ENCODE results near the gene SENP2.

Gene SENP2

DNA sequence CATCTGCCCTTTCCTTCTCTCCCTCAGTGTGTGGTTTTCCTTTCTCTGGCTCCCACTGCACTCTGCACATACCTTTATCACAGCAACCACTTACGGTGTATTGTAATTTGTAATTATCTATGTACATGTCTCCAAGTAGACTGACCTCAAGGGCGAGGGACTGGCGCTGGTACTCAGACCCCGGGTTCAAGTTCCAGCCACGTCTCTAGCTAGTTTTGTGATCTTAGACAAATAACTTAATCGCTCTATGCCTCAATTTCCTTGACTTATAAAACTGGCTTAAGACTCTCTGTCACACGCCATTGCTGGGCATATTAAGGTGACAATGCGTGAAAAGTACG lies 607 bp upstream of the SENP2 start:
- peak; percentile 1; the same call in 1 of the 3 replicates for ATAC-seq
- TF ChIP-seq SNAI2 (CRISPR knock-in tag; IDR thresholded peaks at IDR 0.05) (no peak), RARB (CRISPR knock-in tag; IDR thresholded peaks at IDR 0.05) (no peak), ZFP30 (CRISPR knock-in tag; IDR thresholded peaks at IDR 0.05) (no peak)

DNA sequence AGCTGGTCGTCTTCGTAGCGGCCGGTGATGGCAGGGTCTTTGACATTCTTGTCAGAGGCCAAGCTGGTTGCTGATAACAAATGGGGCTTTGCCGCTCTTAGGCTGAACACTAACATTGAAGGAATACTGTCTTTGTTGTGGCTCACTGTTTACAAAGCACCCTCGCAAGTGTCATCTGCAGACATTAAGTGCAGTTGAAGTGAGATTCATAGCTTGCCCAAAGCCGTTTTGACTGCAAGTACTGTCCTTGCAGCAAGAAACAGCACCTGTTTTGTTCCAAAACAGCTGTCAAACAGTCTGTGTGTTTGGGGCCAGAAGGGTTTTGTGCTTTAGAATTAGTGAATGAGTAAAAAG lies 568 bp downstream of the SENP2 start:
- TF ChIP-seq ZFP30 (CRISPR knock-in tag; IDR thresholded peaks at IDR 0.05) (no peak), ZFP3 (CRISPR knock-in tag; IDR thresholded peaks at IDR 0.05) (no peak), ESRRG (CRISPR knock-in tag; IDR thresholded peaks at IDR 0.05) (no peak), TOX (CRISPR knock-in tag; IDR thresholded peaks at IDR 0.05; ENCODE audit: borderline replicate concordance) (no peak), ZC3H10 (CRISPR knock-in tag; IDR thresholded peaks at IDR 0.05) (no peak), ZNF70 (CRISPR knock-in tag; IDR thresholded peaks at IDR 0.05) (no peak), SNAI2 (CRISPR knock-in tag; IDR thresholded peaks at IDR 0.05) (no peak), ZNF565 (CRISPR knock-in tag; conservative IDR thresholded peaks at IDR 0.05; ENCODE audit: low read depth) (no peak), OSR1 (CRISPR knock-in tag; IDR thresholded peaks at IDR 0.05) (no peak), GLIS3 (CRISPR knock-in tag; IDR thresholded peaks at IDR 0.05) (no peak)
- TF ChIP-seq, protein P1, sequence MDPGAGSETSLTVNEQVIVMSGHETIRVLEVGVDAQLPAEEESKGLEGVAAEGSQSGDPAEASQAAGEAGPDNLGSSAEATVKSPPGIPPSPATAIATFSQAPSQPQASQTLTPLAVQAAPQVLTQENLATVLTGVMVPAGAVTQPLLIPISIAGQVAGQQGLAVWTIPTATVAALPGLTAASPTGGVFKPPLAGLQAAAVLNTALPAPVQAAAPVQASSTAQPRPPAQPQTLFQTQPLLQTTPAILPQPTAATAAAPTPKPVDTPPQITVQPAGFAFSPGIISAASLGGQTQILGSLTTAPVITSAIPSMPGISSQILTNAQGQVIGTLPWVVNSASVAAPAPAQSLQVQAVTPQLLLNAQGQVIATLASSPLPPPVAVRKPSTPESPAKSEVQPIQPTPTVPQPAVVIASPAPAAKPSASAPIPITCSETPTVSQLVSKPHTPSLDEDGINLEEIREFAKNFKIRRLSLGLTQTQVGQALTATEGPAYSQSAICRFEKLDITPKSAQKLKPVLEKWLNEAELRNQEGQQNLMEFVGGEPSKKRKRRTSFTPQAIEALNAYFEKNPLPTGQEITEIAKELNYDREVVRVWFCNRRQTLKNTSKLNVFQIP (CRISPR knock-in tag; IDR thresholded peaks at IDR 0.05; ENCODE audit: borderline replicate concordance, low read depth), result no peak
- TF ChIP-seq, protein P2, sequence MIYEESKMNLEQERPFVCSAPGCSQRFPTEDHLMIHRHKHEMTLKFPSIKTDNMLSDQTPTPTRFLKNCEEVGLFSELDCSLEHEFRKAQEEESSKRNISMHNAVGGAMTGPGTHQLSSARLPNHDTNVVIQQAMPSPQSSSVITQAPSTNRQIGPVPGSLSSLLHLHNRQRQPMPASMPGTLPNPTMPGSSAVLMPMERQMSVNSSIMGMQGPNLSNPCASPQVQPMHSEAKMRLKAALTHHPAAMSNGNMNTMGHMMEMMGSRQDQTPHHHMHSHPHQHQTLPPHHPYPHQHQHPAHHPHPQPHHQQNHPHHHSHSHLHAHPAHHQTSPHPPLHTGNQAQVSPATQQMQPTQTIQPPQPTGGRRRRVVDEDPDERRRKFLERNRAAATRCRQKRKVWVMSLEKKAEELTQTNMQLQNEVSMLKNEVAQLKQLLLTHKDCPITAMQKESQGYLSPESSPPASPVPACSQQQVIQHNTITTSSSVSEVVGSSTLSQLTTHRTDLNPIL (CRISPR knock-in tag; IDR thresholded peaks at IDR 0.05; ENCODE audit: low read depth), result no peak
- TF ChIP-seq, protein P3, sequence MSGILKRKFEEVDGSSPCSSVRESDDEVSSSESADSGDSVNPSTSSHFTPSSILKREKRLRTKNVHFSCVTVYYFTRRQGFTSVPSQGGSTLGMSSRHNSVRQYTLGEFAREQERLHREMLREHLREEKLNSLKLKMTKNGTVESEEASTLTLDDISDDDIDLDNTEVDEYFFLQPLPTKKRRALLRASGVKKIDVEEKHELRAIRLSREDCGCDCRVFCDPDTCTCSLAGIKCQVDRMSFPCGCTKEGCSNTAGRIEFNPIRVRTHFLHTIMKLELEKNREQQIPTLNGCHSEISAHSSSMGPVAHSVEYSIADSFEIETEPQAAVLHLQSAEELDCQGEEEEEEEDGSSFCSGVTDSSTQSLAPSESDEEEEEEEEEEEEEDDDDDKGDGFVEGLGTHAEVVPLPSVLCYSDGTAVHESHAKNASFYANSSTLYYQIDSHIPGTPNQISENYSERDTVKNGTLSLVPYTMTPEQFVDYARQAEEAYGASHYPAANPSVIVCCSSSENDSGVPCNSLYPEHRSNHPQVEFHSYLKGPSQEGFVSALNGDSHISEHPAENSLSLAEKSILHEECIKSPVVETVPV (CRISPR knock-in tag; IDR thresholded peaks at IDR 0.05), result no peak
- TF ChIP-seq, protein P4, sequence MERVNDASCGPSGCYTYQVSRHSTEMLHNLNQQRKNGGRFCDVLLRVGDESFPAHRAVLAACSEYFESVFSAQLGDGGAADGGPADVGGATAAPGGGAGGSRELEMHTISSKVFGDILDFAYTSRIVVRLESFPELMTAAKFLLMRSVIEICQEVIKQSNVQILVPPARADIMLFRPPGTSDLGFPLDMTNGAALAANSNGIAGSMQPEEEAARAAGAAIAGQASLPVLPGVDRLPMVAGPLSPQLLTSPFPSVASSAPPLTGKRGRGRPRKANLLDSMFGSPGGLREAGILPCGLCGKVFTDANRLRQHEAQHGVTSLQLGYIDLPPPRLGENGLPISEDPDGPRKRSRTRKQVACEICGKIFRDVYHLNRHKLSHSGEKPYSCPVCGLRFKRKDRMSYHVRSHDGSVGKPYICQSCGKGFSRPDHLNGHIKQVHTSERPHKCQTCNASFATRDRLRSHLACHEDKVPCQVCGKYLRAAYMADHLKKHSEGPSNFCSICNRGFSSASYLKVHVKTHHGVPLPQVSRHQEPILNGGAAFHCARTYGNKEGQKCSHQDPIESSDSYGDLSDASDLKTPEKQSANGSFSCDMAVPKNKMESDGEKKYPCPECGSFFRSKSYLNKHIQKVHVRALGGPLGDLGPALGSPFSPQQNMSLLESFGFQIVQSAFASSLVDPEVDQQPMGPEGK (CRISPR knock-in tag; IDR thresholded peaks at IDR 0.05; ENCODE audit: borderline replicate concordance), result no peak
- no peak for ATAC-seq

DNA sequence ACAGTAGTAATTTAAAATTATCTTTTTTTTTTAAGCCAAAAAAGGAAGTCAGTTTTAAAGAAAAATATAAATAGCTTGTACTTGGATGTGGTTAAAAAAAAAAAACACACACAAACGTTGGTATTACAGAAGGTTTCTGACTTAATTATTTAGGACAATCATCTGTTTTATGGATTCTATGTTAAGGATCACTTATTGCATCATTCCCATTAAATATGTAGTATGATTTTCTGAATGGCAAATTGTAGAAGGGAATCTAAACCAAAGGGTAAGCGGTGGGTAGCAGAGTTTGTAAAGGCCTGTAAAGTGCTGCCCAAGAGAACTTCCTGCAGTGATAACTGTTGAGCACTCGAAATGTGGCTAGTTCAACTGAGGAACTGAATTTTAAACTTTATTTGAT lies 8.0 kb downstream of the SENP2 start:
- no peak for ATAC-seq
- TF ChIP-seq TOX (CRISPR knock-in tag; IDR thresholded peaks at IDR 0.05; ENCODE audit: borderline replicate concordance) (no peak), ARNTL (CRISPR knock-in tag; IDR thresholded peaks at IDR 0.05; ENCODE audit: borderline replicate concordance, low read depth) (no peak), PPARA (CRISPR knock-in tag; IDR thresholded peaks at IDR 0.05; ENCODE audit: borderline replicate concordance) (no peak), ZNF70 (CRISPR knock-in tag; IDR thresholded peaks at IDR 0.05) (no peak), ISL1 (CRISPR knock-in tag; IDR thresholded peaks at IDR 0.05) (no peak), RARB (CRISPR knock-in tag; IDR thresholded peaks at IDR 0.05) (no peak), BACH2 (CRISPR knock-in tag; IDR thresholded peaks at IDR 0.05; ENCODE audit: borderline replicate concordance) (no peak), ZNF565 (CRISPR knock-in tag; conservative IDR thresholded peaks at IDR 0.05; ENCODE audit: low read depth) (no peak), ESRRG (CRISPR knock-in tag; IDR thresholded peaks at IDR 0.05) (no peak)
- TF ChIP-seq, protein P3 (CRISPR knock-in tag; IDR thresholded peaks at IDR 0.05), result no peak
- TF ChIP-seq, protein P1 (CRISPR knock-in tag; IDR thresholded peaks at IDR 0.05; ENCODE audit: borderline replicate concordance, low read depth), result no peak
- TF ChIP-seq, protein P2 (CRISPR knock-in tag; IDR thresholded peaks at IDR 0.05; ENCODE audit: low read depth), result no peak
